Aorta (tissue), 5 donors: ENCODE measurements around the gene EPHB6. TPM values are rescaled to one million over a fixed set of nuclear protein-coding genes. Genes with fewer than 3 reads are reported as not detected.

Experiments used
- ATAC-seq: fragments of 200-7000 bp; cut with Tn5 transposase; one replicate; pipeline ENCODE4 v1.9.1; 2022; ENCODE audit warnings: moderate library complexity; ENCODE audit not compliant: low FRiP score
- DNase-seq, 2 donors: peaks; one replicate each; pipeline ENCODE4 v3.0.0-alpha.2; 2020
- H3K27ac ChIP-seq, 2 donors: one replicate each; pipeline ENCODE4 v1.5.1; 2013; ENCODE audit warnings: low read length in 2 of 2, mild to moderate bottlenecking in 2 of 2, moderate library complexity in 2 of 2, control low read depth in 1 of 2, inconsistent platforms in 1 of 2, low read depth in 1 of 2
- H3K27me3 ChIP-seq, 2 donors: one replicate each; pipeline ENCODE4 v1.6.1; 2013; ENCODE audit warnings: control low read depth in 1 of 2, low read length in 1 of 2, mild to moderate bottlenecking in 1 of 2, moderate library complexity in 1 of 2; ENCODE audit not compliant: insufficient read depth in 2 of 2, control insufficient read depth in 1 of 2
- H3K36me3 ChIP-seq, 2 donors: one replicate each; pipeline ENCODE4 v1.6.1; 2013; ENCODE audit warnings: control low read depth in 1 of 2, low read length in 1 of 2, mild to moderate bottlenecking in 1 of 2; ENCODE audit not compliant: insufficient read depth in 2 of 2, control insufficient read depth in 1 of 2
- H3K4me1 ChIP-seq, 2 donors: one replicate each; pipeline ENCODE4 v1.6.1; 2013; ENCODE audit warnings: low read length in 2 of 2, control low read depth in 1 of 2, mild to moderate bottlenecking in 1 of 2, moderate library complexity in 1 of 2; ENCODE audit not compliant: insufficient read depth in 2 of 2, control insufficient read depth in 1 of 2
- H3K4me3 ChIP-seq, 2 donors: one replicate each; pipeline ENCODE4 v1.5.1; 2013; ENCODE audit warnings: low read length in 2 of 2, control low read depth in 1 of 2, mild to moderate bottlenecking in 1 of 2
- H3K9me3 ChIP-seq: one replicate; pipeline ENCODE4 v1.6.1; 2013; ENCODE audit warnings: mild to moderate bottlenecking, low read length; ENCODE audit not compliant: control insufficient read depth
- WGBS, 2 donors: extraction: QIAGEN DNeasy Blood & Tissue Kit; methylation state at CpG; one replicate each; pipeline ENCODE4 v1.1.7; 2013; 5-methylcytosine and 5-hydroxymethylcytosine counted together
- intact Hi-C, 2 donors: fragments of 100-400 bp; cut with DNase I; formaldehyde crosslinking; loops; one replicate each; pipeline versions ENCODE4 v1.14.2 to v1.15.0; 2022
- polyA plus RNA-seq, 2 donors: library from polyadenylated mRNA; stranded (reverse); fragments of 200-250 nt; gene quantifications; one replicate each; pipeline ENCODE4 v1.2.3, GENCODE V29; 2013
- total RNA-seq, 2 donors: library from RNA; stranded (reverse); fragmentation: NEBNext Ultra II Directional; extraction: Animal tissue kit (Norgen Biotek cat#: 25700); gene quantifications; one replicate each; pipeline ENCODE4 v1.2.1, GENCODE V29; 2021
- donor health status: healthy with polysubstance abuse.
- donor health status: Bipolar disorder and iron deficiency.
- donor health status: DM: no; HTN: no; CAD: no.
- donor health status: DM: no; HTN: no; CAD: no.
- donor health status: DM: yes; HTN: yes; CAD: no.

The EPHB6 gene
- total and polyA plus RNA-seq, 4 donors, result 11.6 to 125 (median 14.9) TPM

DNA sequence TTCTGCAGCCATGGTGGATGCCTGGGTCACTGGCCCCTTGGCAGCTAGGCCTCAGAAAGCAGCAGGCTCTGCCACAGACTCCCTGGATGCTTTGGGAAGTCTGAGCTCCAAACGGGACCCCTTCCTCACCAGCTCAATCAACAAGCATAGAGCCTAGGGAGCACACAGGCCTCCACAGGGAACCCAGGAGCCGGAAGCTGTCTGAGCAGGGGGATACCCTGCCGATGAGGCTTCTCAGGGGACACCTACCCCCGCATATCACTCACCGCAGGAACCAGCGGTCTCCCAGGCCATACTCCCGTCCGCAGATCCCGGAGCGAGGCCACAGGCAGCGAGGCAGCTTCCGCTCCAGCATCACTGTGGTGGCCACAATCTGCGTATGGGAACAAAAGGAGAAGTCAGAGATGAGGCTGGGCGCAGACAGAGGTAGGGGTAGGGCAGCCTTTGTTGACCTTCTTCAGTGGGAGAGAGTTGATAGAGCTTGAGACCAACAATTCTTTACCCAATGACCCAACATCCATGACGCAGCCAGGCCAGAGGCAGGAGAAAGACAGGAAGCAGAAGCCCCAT, 17.3 kb downstream of the EPHB6 start:
- Histone ChIP-seq H3K27me3 (no peaks in the 10 kb centered on the region), H3K4me3 (no peak overlapping the region), H3K27ac (no peak overlapping the region), H3K4me1 (no peaks in the 10 kb centered on the region), H3K9me3 (no peaks in the 10 kb centered on the region), H3K36me3 (peaks cover 0 to 2% of the 10 kb centered on the region in 2 donors)
- DNase-seq (peak in 1 of 2 donors; percentile 58), ATAC-seq (no peak)
- intact Hi-C loops, result no loop called here
- 87 to 88% methylated on average over 15 of the region's 15 CpGs for WGBS, 2 donors

DNA sequence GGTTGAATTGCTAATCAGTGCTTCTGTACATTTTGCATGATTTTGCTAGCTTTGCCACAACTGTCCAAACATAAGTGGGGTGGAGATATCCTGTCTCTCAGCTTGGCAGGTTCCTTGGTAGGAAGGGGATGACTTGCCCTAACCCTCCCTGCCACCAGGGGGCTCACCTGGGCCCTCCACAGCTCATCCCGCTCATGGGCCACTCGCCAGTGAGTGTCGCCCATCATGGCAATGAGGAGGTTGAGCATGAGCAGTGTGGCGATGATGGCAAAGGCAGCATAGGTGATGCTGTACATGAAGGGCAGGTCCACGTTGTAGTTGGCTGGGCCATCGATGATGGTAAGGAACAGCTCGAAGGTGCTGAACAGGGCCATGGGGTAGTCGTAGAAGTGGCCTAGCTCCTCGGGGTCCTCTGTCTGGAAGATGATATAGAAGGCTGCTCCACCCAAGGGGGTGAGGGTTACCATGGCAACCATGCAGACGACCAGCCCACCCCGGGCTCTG, 18.5 kb downstream of the EPHB6 start:
- Histone ChIP-seq H3K9me3 (no peaks in the 10 kb centered on the region), H3K27me3 (no peaks in the 10 kb centered on the region), H3K4me1 (no peaks in the 10 kb centered on the region), H3K27ac (no peak overlapping the region), H3K4me3 (no peak overlapping the region), H3K36me3 (peaks cover 0 to 2% of the 10 kb centered on the region in 2 donors)
- intact Hi-C loops, result no loop called here
- peak in 1 of 2 donors; percentile 70 for DNase-seq
- ATAC-seq, result no peak
- 80 to 81% methylated on average over 11 of the region's 11 CpGs for WGBS, 2 donors

DNA sequence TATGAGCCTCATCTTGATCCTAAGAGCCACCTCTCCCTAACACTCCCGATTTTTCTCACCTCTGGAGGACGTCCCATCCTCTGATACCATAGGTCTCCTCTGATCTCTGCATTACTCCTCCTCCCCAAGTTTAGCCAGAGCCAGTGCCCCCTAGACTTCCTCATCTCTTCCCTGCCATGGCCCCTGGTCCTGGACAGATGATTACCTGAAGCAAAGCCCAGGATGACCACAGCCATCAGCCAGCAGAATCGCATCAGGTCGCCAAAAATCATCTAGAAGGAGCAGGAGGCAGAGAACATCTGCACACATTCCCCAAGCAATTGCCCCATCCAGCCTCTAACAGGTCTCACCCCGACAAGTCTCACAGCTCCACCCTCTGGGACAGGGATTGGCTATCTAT, 19.0 kb downstream of the EPHB6 start:
- ATAC-seq (no peak), DNase-seq (peak in 1 of 2 donors; percentile 26)
- Histone ChIP-seq H3K36me3 (no peaks in the 10 kb centered on the region), H3K27ac (no peak overlapping the region), H3K4me1 (no peaks in the 10 kb centered on the region), H3K9me3 (no peaks in the 10 kb centered on the region), H3K4me3 (no peak overlapping the region), H3K27me3 (no peaks in the 10 kb centered on the region)
- intact Hi-C loops, result no loop called here
- 85 to 88% methylated on average over 5 of the region's 5 CpGs for WGBS, 2 donors

DNA sequence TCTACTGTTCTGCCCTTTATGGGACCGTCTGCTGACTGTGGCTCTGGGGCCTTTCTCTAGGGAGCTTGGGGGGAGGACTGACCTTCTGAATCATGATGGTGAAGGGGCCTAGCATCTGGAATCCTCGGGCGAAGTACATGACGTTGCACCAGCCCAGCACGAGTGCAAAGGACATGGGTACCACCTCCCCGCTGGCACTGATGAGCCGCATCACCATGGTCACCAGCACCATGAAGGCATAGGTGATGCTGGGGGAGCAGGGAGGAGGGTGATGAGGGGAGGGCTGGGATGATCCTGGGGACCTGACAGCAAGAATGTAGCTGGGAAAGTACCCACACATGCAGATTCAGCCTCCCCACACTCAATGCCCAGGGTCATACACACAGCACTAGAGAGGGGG, 19.5 kb downstream of the EPHB6 start:
- no peak overlapping the region for H3K27ac ChIP-seq
- no peaks in the 10 kb centered on the region for H3K27me3 ChIP-seq
- no peak for ATAC-seq
- intact Hi-C loops, result no loop called here
- H3K9me3 ChIP-seq, result no peaks in the 10 kb centered on the region
- H3K36me3 ChIP-seq, result no peaks in the 10 kb centered on the region
- peak in 1 of 2 donors; percentile 35 for DNase-seq
- H3K4me3 ChIP-seq, result no peak overlapping the region
- no peaks in the 10 kb centered on the region for H3K4me1 ChIP-seq
- WGBS, 2 donors, result 82 to 84% methylated on average over 7 of the region's 7 CpGs

DNA sequence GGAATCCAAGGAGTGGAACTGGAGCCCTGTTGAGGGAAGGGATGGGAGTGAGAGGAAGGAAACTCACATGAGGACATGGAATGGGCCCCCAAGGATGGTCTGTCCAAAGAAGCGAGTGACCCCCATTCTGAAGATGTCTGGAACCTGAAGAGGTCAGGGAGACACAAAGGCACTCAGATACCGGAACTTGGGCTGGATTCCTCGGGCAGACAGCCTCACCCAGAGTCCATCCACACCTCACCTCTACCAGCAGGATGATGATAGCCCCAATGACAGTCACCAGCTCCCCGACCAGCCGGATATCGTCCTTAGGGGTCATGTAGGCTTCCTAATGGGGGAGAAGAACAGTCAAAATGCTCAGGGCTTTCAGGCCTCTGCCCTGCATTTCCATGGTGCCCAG, 20.0 kb downstream of the EPHB6 start:
- intact Hi-C loops, result no loop called here
- ATAC-seq (no peak), DNase-seq (peak in 1 of 2 donors; percentile 24)
- no peaks in the 10 kb centered on the region for H3K27me3 ChIP-seq
- 92 to 94% methylated on average over 6 of the region's 6 CpGs for WGBS, 2 donors
- H3K27ac ChIP-seq, result no peak overlapping the region
- no peaks in the 10 kb centered on the region for H3K9me3 ChIP-seq
- H3K36me3 ChIP-seq, result no peaks in the 10 kb centered on the region
- no peak overlapping the region for H3K4me3 ChIP-seq
- no peaks in the 10 kb centered on the region for H3K4me1 ChIP-seq

DNA sequence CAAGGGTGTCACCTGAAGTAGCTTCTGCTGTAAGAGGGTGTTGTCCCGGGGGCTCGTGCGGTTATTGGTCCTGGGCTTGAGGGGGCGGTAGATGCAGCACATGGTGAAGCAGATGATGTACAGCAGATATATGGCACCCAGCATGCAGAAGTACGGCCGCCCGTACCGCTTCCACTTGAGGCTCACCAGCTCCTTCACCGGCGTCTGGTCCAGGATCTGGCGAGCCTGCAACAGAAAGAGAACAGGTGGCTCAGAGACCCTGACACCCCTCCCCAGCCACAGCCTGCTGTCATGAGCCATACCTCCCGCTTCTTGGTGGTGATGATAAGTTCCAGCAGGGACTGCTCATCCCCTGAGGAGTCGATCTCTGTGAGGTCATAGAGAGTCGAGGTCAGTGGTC, 20.6 kb downstream of the EPHB6 start:
- Histone ChIP-seq H3K36me3 (no peaks in the 10 kb centered on the region), H3K27me3 (no peaks in the 10 kb centered on the region), H3K4me1 (no peaks in the 10 kb centered on the region), H3K27ac (no peak overlapping the region), H3K4me3 (no peak overlapping the region), H3K9me3 (no peaks in the 10 kb centered on the region)
- peak in 1 of 2 donors; percentile 55 for DNase-seq
- intact Hi-C loops, result no loop called here
- no peak for ATAC-seq
- WGBS, 2 donors, result 87 to 93% methylated on average over 14 of the region's 14 CpGs

DNA sequence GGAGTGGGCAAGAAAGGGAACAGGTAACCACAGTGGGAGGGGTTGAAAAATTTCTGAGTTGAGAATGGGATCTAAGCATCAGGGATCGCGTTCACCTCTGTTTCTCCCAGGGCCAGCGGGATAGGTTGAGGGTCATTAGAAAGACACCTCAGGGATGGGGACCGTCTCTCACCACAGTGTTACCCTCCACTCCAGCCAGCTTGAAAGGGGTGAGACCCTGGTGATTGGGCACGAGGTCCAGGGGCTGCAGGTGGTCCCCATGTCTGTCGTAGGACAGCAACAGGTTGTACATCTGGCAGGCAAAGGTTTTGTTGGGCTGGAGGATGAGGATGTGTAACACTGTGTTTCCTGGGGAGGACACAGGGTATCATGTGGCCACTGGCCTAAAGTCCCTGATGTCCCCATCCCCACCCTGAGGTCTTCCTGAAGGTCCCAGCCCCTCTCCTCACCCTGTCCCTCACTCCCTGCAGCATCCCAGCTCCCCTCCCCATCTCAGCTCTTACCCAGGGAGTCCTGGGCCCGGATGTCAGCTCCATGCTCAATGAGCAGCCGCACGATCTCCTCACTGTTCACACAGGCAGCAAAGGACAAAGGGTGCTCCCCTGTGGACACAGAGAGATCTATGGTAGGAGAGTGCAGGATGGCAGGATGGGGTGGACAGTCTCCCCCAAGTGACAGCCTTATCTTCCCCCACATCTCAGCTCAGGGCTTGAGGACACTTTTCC, 21.5 kb downstream of the EPHB6 start:
- no peaks in the 10 kb centered on the region for H3K4me1 ChIP-seq
- H3K4me3 ChIP-seq, result no peak overlapping the region
- WGBS, 2 donors, result 85 to 86% methylated on average over 9 of the region's 9 CpGs
- peak in 1 of 2 donors; percentile 62 for DNase-seq
- ATAC-seq, result no peak
- no peak overlapping the region for H3K27ac ChIP-seq
- intact Hi-C loops, result no loop called here
- no peaks in the 10 kb centered on the region for H3K27me3 ChIP-seq
- no peaks in the 10 kb centered on the region for H3K9me3 ChIP-seq
- no peaks in the 10 kb centered on the region for H3K36me3 ChIP-seq

DNA sequence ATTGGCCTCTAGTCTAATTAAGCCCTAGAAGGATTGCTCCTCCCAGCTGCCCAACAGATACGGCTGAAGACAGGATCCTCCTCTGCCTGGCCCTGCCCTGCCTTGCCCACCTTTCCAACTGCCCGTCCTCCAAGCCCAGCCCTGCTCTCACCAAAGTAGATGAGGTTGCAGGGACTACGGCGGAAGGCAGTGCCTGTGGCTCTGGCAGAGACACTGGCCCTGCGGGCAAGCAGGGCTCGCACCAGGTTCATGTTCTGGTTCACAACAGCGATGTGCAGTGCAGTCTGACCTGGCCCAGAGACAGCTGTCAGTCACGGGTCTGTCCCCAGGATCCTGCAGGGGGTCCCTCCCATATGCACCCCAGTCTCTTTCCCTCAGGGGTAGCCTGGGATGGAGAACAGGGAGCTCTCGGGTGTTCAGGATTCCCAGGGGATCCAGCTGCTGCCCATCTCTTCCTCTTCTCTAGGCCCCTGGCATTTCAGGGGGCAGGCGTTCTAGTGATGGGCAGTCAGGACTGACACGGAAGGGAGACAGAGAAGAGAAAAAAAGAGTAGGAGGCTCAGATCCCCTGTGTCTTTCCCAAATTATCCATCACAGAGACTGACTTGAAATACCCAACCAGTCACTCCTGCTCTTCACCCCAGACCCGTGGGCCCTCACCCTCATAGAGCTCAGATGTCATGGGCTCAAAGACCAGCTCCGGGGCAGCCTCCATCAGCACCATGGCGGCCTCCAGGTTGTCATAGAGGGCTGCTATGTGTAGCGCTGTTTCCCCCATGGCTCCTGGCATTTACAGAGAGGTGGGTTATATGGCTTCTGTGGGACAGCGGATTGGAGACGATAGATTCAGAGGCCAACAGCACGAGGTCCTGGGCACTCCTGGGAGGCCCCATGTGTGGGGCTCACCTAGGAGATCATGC, 22.4 kb downstream of the EPHB6 start:
- Histone ChIP-seq H3K36me3 (no peaks in the 10 kb centered on the region), H3K27ac (no peak overlapping the region), H3K27me3 (no peaks in the 10 kb centered on the region), H3K9me3 (no peaks in the 10 kb centered on the region), H3K4me1 (no peaks in the 10 kb centered on the region), H3K4me3 (no peak overlapping the region)
- WGBS, 2 donors, result 88% methylated on average over 18 of the region's 18 CpGs
- no peak for ATAC-seq
- peak in 1 of 2 donors; percentile 62 for DNase-seq
- intact Hi-C loops, result no loop called here
